H1 (cell line): ENCODE measurements around the gene OR6B2.

ENCODE experiments used
- EZH2 ChIP-seq: fragments of 200-600 bp; sonication (generic); IDR thresholded peaks from 2 replicates; pipeline ENCODE4 v1.7.1; 2012; ENCODE audit warnings: low read depth, mild to moderate bottlenecking, moderate library complexity, low read length, inconsistent platforms; ENCODE audit not compliant: severe bottlenecking
- POLR2A ChIP-seq, 2 experiments: IDR thresholded peaks; 1 replicate in 1 of 2; 2 replicates in 1 of 2; pipeline ENCODE4 v1.6.1; 2011; ENCODE audit warnings: low read depth in 2 of 2, low read length in 2 of 2, mild to moderate bottlenecking in 2 of 2; ENCODE audit errors: control extremely low read depth in 1 of 2
- SIN3A ChIP-seq, 2 experiments: IDR thresholded peaks in 1 of 2; conservative IDR thresholded peaks in 1 of 2; 2 replicates each; pipeline ENCODE4 v1.6.1; 2011 to 2012; ENCODE audit warnings: low read length in 2 of 2, improper control_type of control experiment in 1 of 2, low read depth in 1 of 2, mild to moderate bottlenecking in 1 of 2

DNA sequence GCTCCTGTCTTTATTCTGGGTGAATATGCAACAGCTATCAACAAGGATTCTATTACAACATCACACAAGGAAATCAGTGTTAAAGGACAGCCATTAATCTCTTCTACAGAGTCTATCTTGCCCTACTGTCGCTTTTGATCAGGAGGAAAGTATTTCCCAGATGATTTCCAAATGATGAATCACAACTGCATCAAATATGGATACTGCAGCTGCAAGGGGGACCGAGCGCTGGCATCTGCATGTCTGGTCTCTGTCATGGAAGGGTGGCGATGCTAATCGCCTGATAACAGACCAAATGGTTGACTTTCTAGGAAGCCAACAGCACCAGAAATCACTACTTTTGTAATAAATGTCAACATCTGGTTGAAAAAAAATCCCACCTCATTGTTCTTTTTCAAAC is 44.3 kb upstream of the OR6B2 start:
- TF ChIP-seq POLR2A (IDR thresholded peaks at IDR 0.05; ENCODE audit: control extremely low read depth in 1 of 2, low read depth in 2 of 2, low read length in 2 of 2) (no peak), SIN3A (conservative IDR thresholded peaks at IDR 0.05 in 1 of 2, IDR thresholded peaks at IDR 0.05 in 1 of 2; ENCODE audit: low read depth in 1 of 2, low read length in 2 of 2) (no peak), EZH2 (no peak)
